Measurements from ENCODE around the gene CDKAL1.
"Not testable (repeated sequence)": the region's sequence is repeated elsewhere in the genome, so short reads cannot be mapped to it uniquely, and the experiment has no call there.

Gene CDKAL1

DNA sequence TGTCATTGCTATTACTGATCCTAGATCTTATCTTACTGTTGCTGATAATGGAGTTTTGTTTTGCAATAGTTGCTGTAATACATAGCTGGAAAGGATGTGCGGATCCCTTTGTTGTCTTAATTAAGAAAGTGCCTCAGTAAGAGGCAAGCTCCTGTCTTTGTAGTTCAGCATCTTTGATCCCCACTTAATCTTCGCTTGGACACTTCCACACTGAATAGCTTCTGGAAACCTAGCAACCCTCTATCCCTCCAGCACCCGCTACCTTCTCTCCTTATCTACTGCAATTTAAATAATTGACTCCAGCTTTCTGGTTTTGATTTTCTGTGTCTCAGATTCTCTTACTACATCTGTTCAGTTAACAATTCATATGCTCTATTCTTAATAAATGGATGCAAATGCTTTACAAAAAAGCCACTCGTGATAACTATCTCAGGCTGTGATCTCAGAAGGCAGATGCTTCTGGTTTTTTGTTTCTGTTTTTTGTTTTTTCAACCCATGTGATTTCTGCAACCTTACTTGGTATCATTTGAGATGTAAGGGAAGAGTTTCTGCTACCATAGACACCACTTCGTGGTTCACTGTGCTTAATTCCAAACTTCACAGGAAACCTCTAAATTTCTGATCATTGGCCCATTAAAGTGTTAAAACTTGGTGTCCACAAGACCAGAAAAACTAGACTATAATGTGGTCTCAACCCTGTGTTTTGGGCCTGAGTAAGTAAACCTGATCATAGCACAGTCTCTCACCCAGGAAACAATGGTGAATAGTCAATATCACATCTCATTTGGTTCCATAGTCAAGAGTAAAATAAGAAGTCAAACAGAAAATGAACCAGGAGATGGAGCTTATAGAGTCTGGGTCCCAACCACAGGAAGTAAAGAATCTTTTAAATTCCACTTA, 707.2 kb downstream of the CDKAL1 start:
- H3K4me1 ChIP-seq, result no peaks in the 10 kb centered on the region
- peaks cover 0 to 12% (median 0%) of the 10 kb centered on the region in 3 donors for H3K9me3 ChIP-seq
- intact Hi-C loops (cut with DNase I; ENCODE audit: low total_unique reads), result no loop called here
- no peak for DNase-seq
- H3K36me3 ChIP-seq, result no peaks in the 10 kb centered on the region
- no peak overlapping the region for H3K27ac ChIP-seq
- no peak overlapping the region for H3K4me3 ChIP-seq
- TF ChIP-seq, protein P1, sequence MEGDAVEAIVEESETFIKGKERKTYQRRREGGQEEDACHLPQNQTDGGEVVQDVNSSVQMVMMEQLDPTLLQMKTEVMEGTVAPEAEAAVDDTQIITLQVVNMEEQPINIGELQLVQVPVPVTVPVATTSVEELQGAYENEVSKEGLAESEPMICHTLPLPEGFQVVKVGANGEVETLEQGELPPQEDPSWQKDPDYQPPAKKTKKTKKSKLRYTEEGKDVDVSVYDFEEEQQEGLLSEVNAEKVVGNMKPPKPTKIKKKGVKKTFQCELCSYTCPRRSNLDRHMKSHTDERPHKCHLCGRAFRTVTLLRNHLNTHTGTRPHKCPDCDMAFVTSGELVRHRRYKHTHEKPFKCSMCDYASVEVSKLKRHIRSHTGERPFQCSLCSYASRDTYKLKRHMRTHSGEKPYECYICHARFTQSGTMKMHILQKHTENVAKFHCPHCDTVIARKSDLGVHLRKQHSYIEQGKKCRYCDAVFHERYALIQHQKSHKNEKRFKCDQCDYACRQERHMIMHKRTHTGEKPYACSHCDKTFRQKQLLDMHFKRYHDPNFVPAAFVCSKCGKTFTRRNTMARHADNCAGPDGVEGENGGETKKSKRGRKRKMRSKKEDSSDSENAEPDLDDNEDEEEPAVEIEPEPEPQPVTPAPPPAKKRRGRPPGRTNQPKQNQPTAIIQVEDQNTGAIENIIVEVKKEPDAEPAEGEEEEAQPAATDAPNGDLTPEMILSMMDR (IDR thresholded peaks at IDR 0.05), result no peak
- H3K27me3 ChIP-seq, result no peaks in the 10 kb centered on the region

DNA sequence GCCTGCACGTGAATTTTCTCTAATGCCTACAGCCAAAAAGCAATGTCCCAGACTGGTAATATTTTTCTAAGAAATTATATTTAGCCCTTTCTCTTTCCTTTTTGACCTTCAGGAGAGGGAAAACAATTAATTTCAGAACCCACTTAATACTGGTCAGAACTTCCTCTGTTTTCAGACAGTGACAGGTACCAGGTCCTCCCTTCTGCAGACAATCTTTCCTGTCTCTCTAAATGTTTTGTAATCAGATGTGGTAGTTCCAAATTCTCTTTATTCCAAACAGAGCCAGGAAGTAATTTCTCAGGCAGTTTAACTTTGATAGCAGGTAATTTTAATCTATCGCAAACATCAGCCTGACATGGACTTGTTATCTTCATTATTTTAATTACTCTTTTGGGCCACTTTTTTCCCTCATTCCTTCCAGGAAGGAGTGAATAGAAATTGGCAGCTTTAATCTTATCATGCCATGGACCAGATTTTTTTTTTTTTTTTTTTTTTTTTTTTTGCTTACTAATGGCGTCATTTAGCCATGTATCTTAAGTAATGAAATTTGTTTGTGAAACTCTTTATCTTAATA, 710.7 kb downstream of the CDKAL1 start:
- Histone ChIP-seq H3K4me3 (no peak overlapping the region), H3K36me3 (no peaks in the 10 kb centered on the region), H3K27ac (no peak overlapping the region), H3K27me3 (no peaks in the 10 kb centered on the region), H3K9me3 (peaks cover 0 to 5% (median 0%) of the 10 kb centered on the region in 3 donors), H3K4me1 (no peaks in the 10 kb centered on the region)
- TF ChIP-seq, protein P1 (IDR thresholded peaks at IDR 0.05), result no peak
- intact Hi-C loops (cut with DNase I; ENCODE audit: low total_unique reads), result no loop called here
- no peak for DNase-seq

DNA sequence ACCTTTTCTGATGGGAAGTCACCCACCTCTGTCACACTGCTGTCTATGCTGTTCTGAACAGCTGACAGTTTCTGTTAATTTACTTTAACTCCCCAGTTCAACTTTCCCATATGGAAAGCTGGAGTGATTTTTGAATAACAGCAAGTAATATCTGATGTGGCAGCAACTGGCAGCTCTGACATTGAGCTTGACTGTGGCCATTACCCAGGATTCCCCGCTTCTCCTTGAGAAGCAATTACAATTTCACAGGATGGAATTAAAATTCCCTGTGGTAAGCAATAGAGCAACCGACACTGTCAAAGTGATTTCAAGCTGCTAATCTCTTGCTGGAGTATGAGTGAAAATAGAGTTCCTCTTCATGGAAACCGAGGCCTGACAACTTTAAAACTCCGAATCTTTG, 711.2 kb downstream of the CDKAL1 start:
- TF ChIP-seq, protein P1 (IDR thresholded peaks at IDR 0.05), result no peak
- H3K27me3 ChIP-seq, result no peaks in the 10 kb centered on the region
- intact Hi-C loops (cut with DNase I; ENCODE audit: low total_unique reads), result no loop called here
- H3K4me1 ChIP-seq, result no peaks in the 10 kb centered on the region
- no peak for DNase-seq
- H3K4me3 ChIP-seq, result no peak overlapping the region
- H3K27ac ChIP-seq, result no peak overlapping the region
- peaks cover 0 to 3% (median under 1%) of the 10 kb centered on the region in 3 donors for H3K9me3 ChIP-seq
- H3K36me3 ChIP-seq, result no peaks in the 10 kb centered on the region

- no peak for DNase-seq
- TF ChIP-seq, protein P1 (IDR thresholded peaks at IDR 0.05), result no peak
- H3K4me1 ChIP-seq, result no peaks in the 10 kb centered on the region
- H3K9me3 ChIP-seq, result peaks cover 0 to 4% (median 0%) of the 10 kb centered on the region in 3 donors
- intact Hi-C loops (cut with DNase I; ENCODE audit: low total_unique reads), result no loop called here
- H3K4me3 ChIP-seq, result no peak overlapping the region
- H3K27me3 ChIP-seq, result no peaks in the 10 kb centered on the region
- H3K27ac ChIP-seq, result no peak overlapping the region
- no peaks in the 10 kb centered on the region for H3K36me3 ChIP-seq
Observed at GRCh38 chr6:21246075-21246474, 711.8 kb downstream of the CDKAL1 start.

DNA sequence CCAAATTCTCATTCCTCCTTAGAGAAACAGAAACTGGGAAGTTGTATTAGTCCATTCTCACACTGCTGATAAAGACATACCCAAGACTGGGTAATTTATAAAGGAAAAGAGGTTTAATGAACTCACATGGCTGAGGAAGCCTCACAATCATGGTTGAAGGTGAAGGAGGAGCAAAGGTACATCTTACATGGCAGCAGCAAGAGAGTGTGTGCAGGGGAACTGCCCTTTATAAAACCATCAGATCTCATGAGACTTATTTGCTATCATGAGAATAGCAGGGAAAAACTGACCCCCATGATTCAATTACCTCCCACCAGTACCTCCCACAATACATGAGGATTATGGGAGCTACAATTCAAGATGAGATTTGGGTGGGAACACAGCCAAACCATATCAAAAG, 720.2 kb downstream of the CDKAL1 start:
- H3K27ac ChIP-seq; H3K4me1 ChIP-seq; DNase-seq; H3K36me3 ChIP-seq; H3K9me3 ChIP-seq; H3K27me3 ChIP-seq; intact Hi-C loops (cut with DNase I; ENCODE audit: low total_unique reads); H3K4me3 ChIP-seq: not testable (repeated sequence)

DNA sequence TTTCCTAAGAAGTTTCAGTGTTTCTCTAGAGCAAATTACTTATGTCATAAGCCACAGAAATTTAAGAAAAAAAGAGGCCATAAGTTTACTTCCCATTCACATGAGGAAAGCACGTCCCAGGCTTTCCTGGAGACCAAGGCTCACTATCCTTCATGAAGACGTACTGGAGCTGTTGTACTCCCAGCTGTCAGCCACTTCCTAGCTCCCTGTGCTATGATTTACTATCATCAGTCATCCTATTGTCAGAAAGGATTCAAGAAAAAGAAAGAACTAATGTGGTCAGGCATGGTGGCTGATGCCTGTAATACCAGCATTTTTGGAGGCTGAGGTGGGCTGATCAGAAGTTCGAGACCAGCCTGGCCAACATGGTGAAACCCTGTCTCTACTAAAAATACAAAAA, 721.9 kb downstream of the CDKAL1 start:
- no peaks in the 10 kb centered on the region for H3K4me1 ChIP-seq
- peaks cover 0 to 6% (median 0%) of the 10 kb centered on the region in 3 donors for H3K9me3 ChIP-seq
- TF ChIP-seq, protein P1 (IDR thresholded peaks at IDR 0.05), result no peak
- H3K27ac ChIP-seq, result no peak overlapping the region
- no peaks in the 10 kb centered on the region for H3K27me3 ChIP-seq
- no peak for DNase-seq
- no peaks in the 10 kb centered on the region for H3K36me3 ChIP-seq
- intact Hi-C loops (cut with DNase I; ENCODE audit: low total_unique reads), result no loop called here
- H3K4me3 ChIP-seq, result no peak overlapping the region

All from tibial artery (tissue), 4 donors.